GM19452 (cell line): ENCODE data around the gene IFNAR1.
"Not testable (repeated sequence)": the region's sequence is repeated elsewhere in the genome, so short reads cannot be mapped to it uniquely, and the experiment has no call there.

Experiments used
- ATAC-seq: cut with Tn5 transposase; IDR thresholded peaks from one replicate; pipeline ENCODE4 v1.9.1; 2021; ENCODE audit not compliant: unreplicated experiment

IFNAR1 gene

DNA sequence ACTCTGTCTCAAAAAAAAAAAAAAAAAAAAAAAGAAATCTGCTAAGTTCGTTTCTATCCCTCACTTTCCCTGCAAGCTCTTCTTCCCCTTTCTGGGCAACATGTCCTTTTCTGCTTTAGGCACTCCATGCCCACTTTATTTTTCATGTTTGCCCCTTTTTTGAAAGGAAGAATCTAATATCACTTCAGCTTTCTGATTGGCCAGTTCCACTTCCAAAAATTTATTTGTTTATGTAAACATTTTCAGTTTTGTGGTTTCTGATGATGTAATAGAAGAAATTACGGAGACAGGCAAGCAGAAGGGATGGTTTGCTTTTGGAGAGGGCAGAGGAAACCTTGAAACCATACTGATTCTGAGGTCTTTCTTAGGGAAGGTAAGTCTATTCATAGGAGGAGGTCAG lies 15.1 kb downstream of the IFNAR1 start:
- ATAC-seq = no peak

DNA sequence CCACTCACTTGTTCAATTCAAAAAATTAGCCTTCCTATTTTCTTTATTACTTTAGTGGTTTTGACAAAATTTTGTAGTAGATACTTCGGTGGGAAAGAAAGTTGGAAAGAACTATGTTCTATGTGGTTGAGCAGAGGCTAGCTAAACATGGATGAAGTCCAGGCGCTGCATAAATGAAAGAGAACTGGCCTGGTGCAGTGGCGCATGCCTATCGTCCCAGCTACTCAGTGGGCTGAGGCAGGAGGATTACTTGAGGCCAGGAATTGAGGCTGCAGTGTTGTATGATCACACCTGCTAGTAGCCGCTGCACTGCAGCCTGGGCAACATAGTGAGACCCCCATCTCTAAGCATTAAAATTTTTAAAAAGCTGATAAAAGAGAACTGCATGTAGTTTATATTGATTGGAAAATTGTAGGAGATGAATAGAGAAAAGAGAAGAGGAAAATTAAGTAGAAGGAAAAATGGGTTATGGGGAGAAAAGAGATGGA lies 21.0 kb downstream of the IFNAR1 start:
- no peak for ATAC-seq

DNA sequence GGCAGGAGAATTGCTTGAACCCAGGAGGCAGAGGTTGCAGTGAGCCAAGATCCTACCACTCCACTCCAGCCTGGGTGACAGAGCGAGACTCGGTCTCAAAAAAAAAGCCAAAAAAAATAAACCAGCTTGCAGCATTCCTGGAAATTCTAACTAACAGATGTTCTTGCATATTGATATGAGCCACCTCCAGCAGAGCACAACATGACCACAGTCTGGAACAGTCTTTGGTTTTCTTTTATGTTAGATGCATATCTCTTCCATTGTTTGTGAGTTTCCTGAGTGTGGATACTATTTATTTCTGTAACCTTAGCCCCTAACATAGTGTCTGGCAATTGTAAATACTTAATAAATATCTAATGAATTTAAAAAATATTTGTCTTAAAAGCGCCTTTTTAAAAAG lies 23.9 kb downstream of the IFNAR1 start:
- ATAC-seq = no peak

DNA sequence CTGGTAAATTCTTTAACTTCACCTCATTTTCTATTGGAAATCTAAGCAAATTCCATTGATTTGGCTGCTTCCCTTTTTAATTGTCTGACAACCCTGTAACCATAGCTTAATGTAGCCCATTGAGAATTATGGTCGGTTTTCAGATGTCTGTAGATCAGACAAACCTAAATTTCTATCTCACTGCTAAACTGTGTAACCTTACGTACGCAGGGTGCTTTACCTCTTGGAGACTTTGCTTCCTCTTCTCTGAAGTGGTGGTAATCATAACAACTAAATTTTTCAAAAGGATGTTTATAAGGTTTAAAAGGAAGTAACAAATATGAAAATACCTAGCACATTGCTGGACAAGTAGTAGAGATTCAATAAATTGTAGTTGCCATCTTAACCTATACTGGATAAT lies 25.9 kb downstream of the IFNAR1 start:
- no peak for ATAC-seq

DNA sequence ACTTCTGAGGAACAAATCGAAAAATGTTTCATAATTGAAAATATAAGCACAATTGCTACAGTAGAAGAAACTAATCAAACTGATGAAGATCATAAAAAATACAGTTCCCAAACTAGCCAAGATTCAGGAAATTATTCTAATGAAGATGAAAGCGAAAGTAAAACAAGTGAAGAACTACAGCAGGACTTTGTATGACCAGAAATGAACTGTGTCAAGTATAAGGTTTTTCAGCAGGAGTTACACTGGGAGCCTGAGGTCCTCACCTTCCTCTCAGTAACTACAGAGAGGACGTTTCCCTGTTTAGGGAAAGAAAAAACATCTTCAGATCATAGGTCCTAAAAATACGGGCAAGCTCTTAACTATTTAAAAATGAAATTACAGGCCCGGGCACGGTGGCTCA lies 30.6 kb downstream of the IFNAR1 start:
- ATAC-seq = no peak

DNA sequence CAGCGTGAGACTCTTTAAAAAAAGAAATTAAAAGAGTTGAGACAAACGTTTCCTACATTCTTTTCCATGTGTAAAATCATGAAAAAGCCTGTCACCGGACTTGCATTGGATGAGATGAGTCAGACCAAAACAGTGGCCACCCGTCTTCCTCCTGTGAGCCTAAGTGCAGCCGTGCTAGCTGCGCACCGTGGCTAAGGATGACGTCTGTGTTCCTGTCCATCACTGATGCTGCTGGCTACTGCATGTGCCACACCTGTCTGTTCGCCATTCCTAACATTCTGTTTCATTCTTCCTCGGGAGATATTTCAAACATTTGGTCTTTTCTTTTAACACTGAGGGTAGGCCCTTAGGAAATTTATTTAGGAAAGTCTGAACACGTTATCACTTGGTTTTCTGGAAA lies 31.2 kb downstream of the IFNAR1 start:
- no peak for ATAC-seq

DNA sequence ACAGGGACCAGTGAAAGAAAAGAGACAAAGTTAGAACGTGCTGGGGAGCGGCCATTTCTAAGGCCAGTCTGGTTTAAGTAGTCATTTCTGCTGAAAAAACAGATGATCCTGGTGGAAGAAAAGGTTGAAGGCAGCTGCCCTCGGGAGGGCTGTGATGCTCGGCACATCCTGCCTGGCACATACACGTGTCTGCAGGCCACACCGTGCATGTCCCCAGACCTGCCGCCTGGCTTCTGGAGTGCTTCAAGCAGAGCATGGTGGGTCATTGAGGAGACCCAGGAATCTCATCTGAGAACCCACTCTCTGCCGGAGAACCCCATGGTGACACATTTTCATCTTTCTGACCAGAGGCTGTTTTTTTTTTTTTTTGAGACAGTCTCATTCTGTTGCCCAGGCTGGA lies 32.4 kb downstream of the IFNAR1 start:
- ATAC-seq = no peak

DNA sequence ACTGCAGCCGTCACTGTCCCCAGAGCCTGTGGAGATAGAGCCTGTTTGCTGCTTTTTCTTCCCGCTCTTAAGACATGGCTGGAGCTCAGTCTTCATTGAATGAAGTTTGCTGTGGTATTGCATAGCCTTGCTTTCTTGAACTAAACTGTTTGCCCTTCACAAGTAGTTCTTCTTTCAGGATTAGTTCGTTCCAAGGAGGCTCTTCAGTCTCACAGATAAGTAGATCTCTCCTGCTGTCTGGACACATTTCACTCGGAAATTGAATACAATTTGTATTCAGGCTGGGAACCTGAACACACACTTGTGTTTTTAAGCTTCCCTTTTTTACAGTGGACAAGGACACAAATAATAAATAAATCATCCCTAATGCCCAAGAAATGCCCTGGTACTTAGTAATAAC lies 34.7 kb downstream of the IFNAR1 start:
- ATAC-seq = no peak

DNA sequence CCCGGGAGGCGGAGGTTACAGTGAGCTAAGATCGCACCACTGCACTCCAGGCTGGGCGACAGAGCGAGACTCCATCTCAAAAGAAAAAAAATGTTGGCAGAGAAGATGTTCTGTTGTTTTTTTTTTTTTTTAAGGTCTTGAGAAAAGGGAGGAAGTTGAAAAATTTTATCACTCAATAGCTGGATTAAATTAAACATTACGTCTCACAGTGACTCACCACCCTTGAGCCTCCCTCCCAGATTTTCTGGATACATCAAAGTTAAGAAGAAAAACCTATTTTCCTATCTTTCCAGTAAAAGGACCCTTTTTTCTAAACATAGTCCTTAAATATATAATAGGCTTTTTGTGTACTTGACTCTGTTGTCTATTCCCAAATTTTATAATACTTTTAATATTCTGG lies 35.5 kb downstream of the IFNAR1 start:
- no peak for ATAC-seq

DNA sequence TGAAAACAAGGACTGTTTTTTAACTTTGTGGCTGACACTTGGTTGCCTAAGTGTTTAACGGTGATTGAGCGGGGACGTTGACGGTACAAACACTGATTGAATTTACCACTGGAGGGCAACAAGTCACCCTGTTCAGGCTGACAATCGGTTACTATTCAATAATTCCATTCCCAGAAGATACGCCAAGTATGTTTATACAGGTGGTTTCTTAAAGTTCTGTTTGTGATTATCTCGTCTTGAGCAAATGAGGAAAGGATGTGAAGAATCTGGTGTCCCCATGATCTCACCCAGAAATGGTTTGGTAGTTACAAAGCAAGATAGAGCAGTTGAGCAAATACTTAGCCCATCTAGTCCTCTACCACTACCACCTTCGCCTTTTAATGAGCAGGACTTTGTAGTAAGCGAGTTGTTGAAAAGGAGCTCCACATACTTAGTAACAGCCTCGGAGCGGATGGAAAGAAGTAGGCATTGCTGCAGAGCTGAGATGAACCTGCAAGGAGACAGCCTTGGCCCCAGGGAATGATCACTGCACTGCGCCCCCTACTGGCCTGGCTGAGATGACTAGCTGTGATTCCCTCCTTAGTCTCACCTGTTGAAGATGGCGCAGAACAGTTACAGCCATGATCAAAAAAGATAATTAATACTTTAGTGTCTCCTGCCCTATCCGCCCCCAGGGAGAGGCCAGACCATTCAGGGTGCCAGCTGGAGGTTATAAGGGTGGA lies 36.3 kb downstream of the IFNAR1 start:
- ATAC-seq = peak; percentile 68

DNA sequence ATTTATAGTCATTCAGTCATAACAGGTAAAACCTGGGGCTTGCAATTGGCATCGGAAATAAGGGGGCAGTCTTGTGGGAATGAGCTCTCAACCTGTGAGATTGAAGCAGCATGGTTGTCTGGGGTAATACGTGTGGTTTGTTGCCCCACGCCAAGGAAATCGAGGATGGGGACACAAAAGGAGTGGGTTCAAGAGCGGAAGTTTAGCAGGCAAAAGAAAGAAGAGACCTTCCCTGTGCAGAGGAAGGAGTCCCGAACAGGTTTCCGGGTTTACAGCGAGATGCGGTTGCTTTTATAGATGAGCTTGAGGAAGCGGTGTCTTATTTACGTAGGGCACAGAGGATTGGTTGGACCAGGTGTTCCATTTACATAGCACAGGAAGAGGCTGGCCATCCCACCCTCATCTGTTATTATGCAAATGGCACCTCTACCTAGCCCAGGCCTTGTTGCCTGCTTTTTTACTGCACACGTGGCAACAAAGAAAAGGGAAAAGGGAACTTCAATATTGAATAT lies 37.3 kb downstream of the IFNAR1 start:
- ATAC-seq = no peak

DNA sequence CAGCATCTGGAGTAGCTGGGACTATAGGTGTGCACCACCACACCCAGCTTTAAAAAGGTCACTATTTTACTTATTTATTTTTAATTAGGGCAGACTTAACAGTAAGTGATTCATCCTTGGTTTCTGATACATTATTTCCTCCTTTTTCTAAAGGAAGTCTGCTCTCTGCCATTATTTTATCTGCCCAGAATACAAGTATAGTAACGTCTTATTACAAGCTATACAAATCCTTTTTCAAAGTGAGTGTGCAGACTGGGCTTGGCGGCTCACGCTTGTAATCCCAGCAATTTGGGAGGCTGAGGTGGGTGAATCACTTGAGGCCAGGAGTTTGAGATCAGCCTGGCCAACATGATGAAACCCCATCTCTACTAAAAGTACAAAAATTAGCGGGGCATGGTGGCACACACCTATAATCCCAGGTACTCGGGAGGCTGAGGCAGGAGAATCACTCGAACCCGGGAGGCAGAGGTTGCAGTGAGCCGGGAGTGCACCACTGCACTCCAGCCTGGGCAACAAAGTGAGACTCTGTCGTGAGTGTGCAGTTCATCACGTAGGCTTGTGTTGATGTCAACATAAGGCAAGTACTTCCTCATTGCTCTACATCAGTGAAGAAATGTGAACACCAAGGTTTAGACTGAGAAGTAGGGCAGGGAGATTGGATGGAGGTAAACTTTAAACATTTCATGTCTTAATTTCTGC lies 39.3 kb downstream of the IFNAR1 start:
- not testable (repeated sequence) for ATAC-seq

DNA sequence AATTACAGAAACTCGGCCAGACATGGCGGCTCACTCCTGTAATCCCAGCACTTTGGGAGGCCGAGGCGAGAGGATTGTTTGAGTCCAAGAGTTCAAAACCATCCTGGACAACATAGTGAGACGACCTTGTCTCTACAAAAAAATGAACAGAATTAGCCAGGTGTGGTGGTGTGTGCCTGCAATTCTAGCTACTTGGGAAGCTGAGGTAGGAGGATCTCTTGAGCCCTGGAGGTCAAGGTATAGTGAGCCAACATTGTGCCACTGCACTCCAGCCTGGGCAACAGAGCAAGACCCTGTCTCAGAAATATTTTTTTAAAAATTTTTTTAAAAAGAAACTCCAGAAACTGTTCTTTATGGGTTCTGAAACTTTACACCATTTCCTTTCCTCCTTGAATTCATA lies 40.1 kb downstream of the IFNAR1 start:
- no peak for ATAC-seq

DNA sequence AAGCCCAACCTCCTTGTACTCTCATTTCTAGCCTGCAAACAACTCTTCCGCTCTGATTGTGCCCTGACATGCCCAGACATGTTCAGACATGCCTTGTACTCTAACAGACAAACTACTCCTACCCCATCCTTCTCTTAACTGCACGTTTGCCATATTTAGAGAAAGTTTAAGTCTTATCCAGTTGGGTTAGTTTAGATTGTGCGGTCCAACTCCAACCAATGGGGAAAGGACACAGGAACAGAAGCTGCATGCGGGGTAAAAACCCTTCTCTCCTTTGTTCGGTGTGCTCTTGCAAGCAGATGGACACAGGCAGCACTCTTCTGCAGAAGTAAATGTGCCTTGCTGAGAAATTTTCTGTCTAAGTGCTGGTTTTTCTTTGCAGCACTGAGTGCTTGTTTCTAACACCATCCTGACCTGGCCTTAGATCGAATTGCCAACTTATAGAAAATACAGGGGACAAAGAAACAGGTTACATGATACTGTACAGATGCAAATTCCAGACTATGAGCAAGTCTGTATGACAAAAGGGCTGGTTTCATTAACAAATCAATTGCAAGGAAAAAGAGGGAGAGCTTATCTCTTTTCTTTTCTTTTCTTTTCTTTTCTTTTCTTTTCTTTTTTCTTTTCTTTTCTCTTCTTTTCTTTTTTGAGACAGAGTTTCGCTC lies 42.7 kb downstream of the IFNAR1 start:
- ATAC-seq = no peak

DNA sequence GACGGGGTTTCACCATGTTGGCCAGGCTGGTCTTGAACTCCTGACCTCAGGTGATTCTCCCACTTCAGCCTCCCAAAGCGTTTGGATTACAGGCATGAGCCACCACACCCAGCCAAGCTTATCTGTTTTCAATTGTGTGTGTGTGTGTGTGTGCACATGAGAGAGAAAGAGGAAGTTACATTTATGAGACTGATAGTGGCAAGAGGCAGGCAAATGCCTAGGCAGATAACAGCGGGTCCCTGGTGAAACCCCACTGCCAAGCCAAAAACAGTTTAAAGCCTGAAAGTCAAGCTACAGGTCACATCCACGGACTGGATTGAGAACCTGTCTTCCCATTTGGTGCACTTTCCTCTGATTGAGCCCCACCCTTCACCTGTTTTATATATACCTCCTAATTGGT lies 43.4 kb downstream of the IFNAR1 start:
- no peak for ATAC-seq

DNA sequence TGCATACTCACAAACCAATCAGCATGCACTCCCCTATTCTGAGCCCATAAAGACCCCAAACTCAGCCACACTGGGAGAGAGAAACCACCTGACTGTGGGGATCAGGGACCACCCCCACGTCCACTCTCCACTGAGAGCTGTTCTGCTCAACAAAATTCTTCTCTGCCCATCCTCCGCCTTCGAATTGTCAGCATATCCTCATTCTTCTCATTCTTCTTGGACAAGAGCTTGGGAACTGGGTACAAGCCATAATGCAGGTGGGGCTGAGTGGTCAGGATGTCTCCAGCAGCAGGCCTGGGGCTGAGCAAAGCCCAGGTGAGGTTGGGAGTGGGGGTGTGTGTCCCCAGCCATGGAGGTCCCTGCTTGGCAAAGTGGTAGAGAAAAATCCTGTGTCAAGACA lies 43.8 kb downstream of the IFNAR1 start:
- no peak for ATAC-seq

DNA sequence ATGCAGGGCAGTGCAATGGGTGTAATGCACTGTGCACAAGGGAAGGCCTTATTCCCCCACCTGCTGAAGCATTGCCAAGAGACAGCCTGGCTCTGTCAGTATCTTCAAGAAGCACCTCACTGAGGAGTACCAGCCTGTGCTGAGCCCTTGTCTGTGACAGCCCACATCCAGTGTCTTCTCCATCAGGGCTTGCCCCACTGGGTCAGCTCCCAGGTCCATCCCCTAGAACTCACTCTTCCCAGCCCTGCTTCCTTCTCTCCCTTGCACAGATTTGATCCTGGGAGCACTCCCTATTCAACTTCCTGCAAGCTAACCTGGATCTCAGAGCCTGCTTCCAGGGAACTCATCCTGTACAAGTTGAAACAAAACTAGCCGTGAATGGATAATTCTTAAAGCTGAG lies 44.8 kb downstream of the IFNAR1 start:
- ATAC-seq = no peak

DNA sequence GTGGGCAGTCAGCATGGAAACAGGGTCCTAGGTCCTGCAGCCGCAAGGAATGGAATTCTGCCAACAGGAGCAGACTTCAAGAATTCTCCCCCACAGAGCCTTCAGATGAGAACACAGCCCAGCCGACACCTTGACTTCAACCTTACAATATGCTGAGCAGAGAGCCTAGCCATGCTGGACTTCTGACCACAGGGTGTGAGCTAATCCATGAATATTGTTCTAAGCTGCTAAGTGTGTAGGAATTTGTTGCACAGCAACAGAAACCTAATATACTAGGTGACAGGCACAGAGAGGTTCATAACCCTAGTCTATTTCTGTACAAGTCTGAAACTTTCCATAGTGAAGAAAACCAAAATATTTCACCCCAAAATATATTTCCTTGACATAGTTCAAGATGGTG lies 45.5 kb downstream of the IFNAR1 start:
- ATAC-seq = no peak

DNA sequence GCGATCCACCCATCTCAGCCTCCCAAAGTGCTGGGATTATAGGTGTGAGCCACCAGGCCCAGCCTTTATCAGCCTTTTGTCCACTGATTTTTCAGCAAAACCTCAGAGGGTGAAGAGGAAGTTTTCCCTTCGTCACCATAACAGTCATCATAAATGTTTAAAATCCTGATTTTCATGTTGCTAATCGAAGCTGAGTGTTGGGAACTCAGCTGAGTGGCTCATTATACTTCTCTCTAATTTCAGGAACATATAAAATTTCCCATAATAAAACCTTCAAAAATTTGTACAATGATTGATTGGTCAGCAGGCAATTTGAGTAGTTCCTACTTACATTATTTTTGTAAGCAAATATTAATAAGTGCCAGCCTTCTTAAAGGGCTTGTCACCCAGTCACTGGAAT lies 46.6 kb downstream of the IFNAR1 start:
- ATAC-seq = no peak

DNA sequence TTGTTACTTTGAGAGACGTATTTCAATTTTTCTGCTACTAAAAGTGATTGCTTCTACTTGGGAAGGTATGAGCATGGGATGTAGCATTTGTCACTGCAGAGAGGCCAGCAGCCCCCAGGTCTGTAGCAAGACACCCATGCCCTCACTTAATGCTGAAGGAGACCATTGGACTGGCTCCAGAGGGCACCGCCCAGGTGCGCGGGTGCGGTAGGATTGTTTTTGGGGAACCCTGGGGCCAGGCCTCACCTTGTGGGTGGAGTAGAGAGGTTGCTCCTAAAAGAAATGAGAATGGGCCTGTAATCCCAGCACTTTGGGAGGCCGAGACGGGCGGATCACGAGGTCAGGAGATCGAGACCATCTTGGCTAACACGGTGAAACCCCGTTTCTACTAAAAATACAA lies 47.8 kb downstream of the IFNAR1 start:
- no peak for ATAC-seq

DNA sequence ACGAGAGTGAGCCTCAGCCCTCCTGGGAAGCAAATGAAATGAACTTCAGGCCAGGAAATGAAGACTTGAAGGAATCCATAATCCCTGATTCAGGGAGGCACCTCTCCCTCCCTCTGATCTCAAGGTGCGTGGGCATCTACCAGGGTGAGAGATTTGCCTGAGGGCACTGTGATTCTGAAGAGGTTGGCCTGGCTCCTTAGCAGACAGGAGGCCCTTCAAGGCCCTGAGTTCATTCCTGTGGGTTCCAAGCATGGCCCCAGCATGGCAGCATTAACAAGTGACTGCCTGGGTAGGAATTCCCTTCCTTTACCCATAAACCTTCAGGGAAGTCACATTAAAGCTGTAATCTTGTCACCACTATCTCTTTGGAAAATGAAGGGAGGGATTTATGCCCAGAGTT lies 48.7 kb downstream of the IFNAR1 start:
- no peak for ATAC-seq

DNA sequence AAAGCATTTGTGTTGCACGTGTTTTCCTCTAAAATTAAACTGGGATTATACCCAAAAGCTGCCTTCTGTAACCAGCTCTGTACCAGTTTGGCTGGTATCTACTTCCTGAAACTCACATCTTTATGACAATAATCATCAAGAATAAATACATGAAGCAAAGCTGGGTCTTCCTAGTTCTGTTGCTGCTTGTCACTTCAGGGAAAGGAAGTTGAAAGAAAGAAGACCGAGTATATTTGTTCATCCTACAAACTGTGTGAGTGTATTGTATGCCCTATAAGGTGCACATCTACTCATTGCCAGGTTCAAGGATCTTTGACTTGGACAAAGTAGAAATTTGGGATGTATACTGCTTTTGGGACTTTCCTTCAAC lies 49.3 kb downstream of the IFNAR1 start:
- ATAC-seq = no peak
